B cell (primary cell): Measurements from ENCODE around the gene C10orf143. TPM values are rescaled to one million over a fixed set of nuclear protein-coding genes. Genes with fewer than 3 reads are reported as not detected.

Experiments
- ATAC-seq: fragments of 200-7000 bp; cut with Tn5 transposase; one replicate; pipeline ENCODE4 v1.10.0; 2021; ENCODE audit warnings: low read depth, mild to moderate bottlenecking, moderate number of reproducible peaks, moderate library complexity
- CTCF ChIA-PET: fragments of 350-600 bp; sonication (Branson Sonifier 250); formaldehyde crosslinking; loops from one replicate; lab custom pipeline; 2021; ENCODE audit warnings: antibody characterized with exemption, inconsistent platforms; lab: Charles Lee
- POLR2A ChIA-PET: fragments of 350-600 bp; sonication (Branson Sonifier 250); formaldehyde crosslinking; loops from one replicate; lab custom pipeline; 2021; ENCODE audit warnings: antibody characterized with exemption; lab: Charles Lee
- DNase-seq: peaks from one replicate; pipeline ENCODE4 v3.0.0; 2013
- H2AFZ ChIP-seq: 2 replicates; pipeline ENCODE4 v1.6.1; 2012; ENCODE audit warnings: mild to moderate bottlenecking, low read depth, low read length; ENCODE audit not compliant: insufficient read depth, poor library complexity, severe bottlenecking
- H3K27ac ChIP-seq, 2 donors: 1 replicate in 1 of 2; 2 replicates in 1 of 2; pipeline ENCODE4 v1.5.1; 2012 to 2013; ENCODE audit warnings: low read length in 2 of 2, mild to moderate bottlenecking in 2 of 2, moderate library complexity in 1 of 2
- H3K27me3 ChIP-seq, 4 experiments: fragments of 200-600 bp in 1 of 4; sonication (generic) in 1 of 4; replicated peaks in 1 of 4; 1 replicate in 2 of 4; 2 replicates in 2 of 4; pipeline versions ENCODE4 v1.6.1 to v1.7.0; 2013 to 2016; ENCODE audit warnings: low read length in 3 of 4, mild to moderate bottlenecking in 2 of 4, mixed read lengths in 1 of 4, moderate library complexity in 1 of 4; ENCODE audit not compliant: insufficient read depth in 4 of 4, control insufficient read depth in 3 of 4; ENCODE audit errors: control extremely low read depth in 1 of 4
- H3K36me3 ChIP-seq, 2 experiments: replicated peaks in 1 of 2; 1 replicate in 1 of 2; 2 replicates in 1 of 2; pipeline versions ENCODE4 v1.6.1 to v1.7.1; 2013; ENCODE audit warnings: low read length in 1 of 2; ENCODE audit not compliant: insufficient read depth in 2 of 2, control insufficient read depth in 1 of 2; ENCODE audit errors: control extremely low read depth in 1 of 2, extremely low read depth in 1 of 2
- H3K4me1 ChIP-seq, 2 donors: fragments of 200-600 bp in 1 of 2; sonication (generic) in 1 of 2; 1 replicate in 1 of 2; 2 replicates in 1 of 2; pipeline versions ENCODE4 v1.5.1 to v1.6.1; 2013 to 2017; ENCODE audit warnings: low read length in 2 of 2; ENCODE audit not compliant: control insufficient read depth in 2 of 2, insufficient read depth in 2 of 2
- H3K4me2 ChIP-seq: replicated peaks from 2 replicates; pipeline ENCODE3; 2012; ENCODE audit warnings: mild to moderate bottlenecking, low read depth, low read length; ENCODE audit not compliant: poor library complexity, severe bottlenecking
- H3K4me3 ChIP-seq, 5 experiments: fragments of 200-600 bp in 1 of 5; sonication (generic) in 1 of 5; 1 replicate in 3 of 5; 2 replicates in 2 of 5; pipeline versions ENCODE4 v1.5.1 to v1.7.0; 2011 to 2016; ENCODE audit warnings: low read length in 4 of 5, mild to moderate bottlenecking in 4 of 5, low read depth in 2 of 5, control low read depth in 1 of 5, moderate library complexity in 1 of 5; ENCODE audit not compliant: insufficient read depth in 1 of 5; ENCODE audit errors: control extremely low read depth in 1 of 5, extremely low read depth in 1 of 5
- H3K79me2 ChIP-seq: fragments of 200-600 bp; sonication (generic); one replicate; pipeline ENCODE4 v1.6.0; 2016; ENCODE audit warnings: low read length; ENCODE audit not compliant: control insufficient read depth, insufficient read depth
- H3K9ac ChIP-seq: fragments of 200-600 bp; sonication (generic); 2 replicates; pipeline ENCODE4 v1.6.1; 2017; ENCODE audit warnings: mild to moderate bottlenecking, low read length, moderate library complexity
- H3K9me3 ChIP-seq, 3 donors: one replicate each; pipeline versions ENCODE4 v1.6.1 to v1.7.1; 2013; ENCODE audit warnings: low read length in 2 of 3; ENCODE audit not compliant: control insufficient read depth in 2 of 3, insufficient read depth in 1 of 3; ENCODE audit errors: control extremely low read depth in 1 of 3
- H4K20me1 ChIP-seq: 2 replicates; pipeline ENCODE4 v1.6.0; 2012; ENCODE audit warnings: mild to moderate bottlenecking, low read length; ENCODE audit not compliant: insufficient read depth, control insufficient read depth, poor library complexity, severe bottlenecking
- H3K27ac Mint-ChIP-seq: one replicate; pipeline ENCODE4 v1.8.0; 2021; ENCODE audit warnings: mixed read lengths
- H3K27me3 Mint-ChIP-seq: one replicate; pipeline ENCODE4 v1.8.0; 2021; ENCODE audit warnings: mixed read lengths
- H3K4me1 Mint-ChIP-seq: one replicate; pipeline ENCODE4 v1.8.0; 2021; ENCODE audit warnings: mixed read lengths
- H3K4me3 Mint-ChIP-seq: one replicate; pipeline ENCODE4 v1.8.0; 2021; ENCODE audit warnings: mixed read lengths
- H3K9me3 Mint-ChIP-seq: one replicate; pipeline ENCODE4 v1.8.0; 2022; ENCODE audit warnings: mixed read lengths; ENCODE audit not compliant: insufficient read depth
- EZH2 ChIP-seq: IDR thresholded peaks from 2 replicates; pipeline ENCODE4 v1.6.1; 2012; ENCODE audit warnings: borderline replicate concordance, low read depth, mild to moderate bottlenecking, moderate library complexity, low read length; ENCODE audit not compliant: insufficient read depth, poor library complexity, severe bottlenecking
- WGBS: methylation state at CpG from one replicate; pipeline ENCODE4 v1.1.5; 2013; ENCODE audit warnings: missing lambda C conversion rate; ENCODE audit not compliant: insufficient coverage; 5-methylcytosine and 5-hydroxymethylcytosine counted together
- intact Hi-C: fragments of 100-400 bp; cut with micrococcal nuclease; formaldehyde crosslinking; loops from one replicate; pipeline ENCODE4 v1.10.0; 2022
- polyA plus RNA-seq: library from polyadenylated mRNA; depleted of rRNA; stranded (reverse); fragments of >200 nt; gene quantifications from 2 replicates; pipeline ENCODE4 v1.2.3, GENCODE V29; 2012
- total RNA-seq, 2 donors: library from RNA; stranded (reverse); fragments of 120-200 nt in 1 of 2; gene quantifications; 1 replicate in 1 of 2; 2 replicates in 1 of 2; pipeline versions ENCODE4 v1.2.3 to v1.2.4, GENCODE V29; 2013 to 2022
- TF ChIP-seq, protein P1 (sequence below): fragments of 200-600 bp; IDR thresholded peaks from one replicate; pipeline ENCODE4 v1.8.0; 2022; ENCODE audit warnings: antibody characterized with exemption, mild to moderate bottlenecking

Gene C10orf143
- total and polyA plus RNA-seq, 2 donors (not counting 1 experiment from before 2014, with no cell fraction given), result 9.1 to 12.8 TPM

DNA sequence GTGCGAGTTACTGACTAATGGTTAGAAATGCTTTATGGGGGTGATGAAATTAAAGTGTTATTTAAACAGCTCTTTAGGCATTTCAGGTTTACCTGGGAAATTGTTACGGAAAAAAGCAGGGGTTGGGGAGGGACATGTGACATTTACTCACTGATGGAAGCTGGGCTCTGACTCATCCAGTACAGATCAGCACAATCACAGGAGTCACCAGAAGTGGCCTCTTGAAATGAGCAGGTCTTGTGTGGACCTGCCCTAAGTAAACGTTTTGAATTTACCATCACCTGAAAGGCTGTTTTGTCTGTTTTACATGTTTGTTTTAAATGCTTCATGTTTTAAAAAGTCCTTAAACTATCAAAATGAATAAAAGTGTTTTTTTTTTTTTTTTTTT, 27.8 kb upstream of the C10orf143 start:
- Histone ChIP-seq H3K27ac (no peak overlapping the region), H3K4me3 (no peak overlapping the region), H3K4me1 (peaks cover 51 to 52% of the 10 kb centered on the region in 2 donors), H3K9me3 (no peaks in the 10 kb centered on the region), H3K9ac (no peak overlapping the region), H3K4me2 (peak overlapping the region; percentile 100), H4K20me1 (peaks cover 52% of the 10 kb centered on the region), H2AFZ (no peak overlapping the region), H3K27me3 (peaks cover 0 to 6% (median 0%) of the 10 kb centered on the region in 4 experiments), H3K79me2 (peaks cover 79% of the 10 kb centered on the region), H3K36me3 (no peaks in the 10 kb centered on the region)
- DNase-seq (no peak), ATAC-seq (no peak)
- intact Hi-C loops, result no loop called here
- WGBS, result 90% methylated on average over 2 of the region's 3 CpGs
- peaks cover 6% of the 10 kb centered on the region for H3K27me3 Mint-ChIP-seq
- no peaks in the 10 kb centered on the region for H3K9me3 Mint-ChIP-seq
- POLR2A ChIA-PET, result interaction anchor here (2.9 kb wide), 1 partner anchor 29 kb away, joined by 12 read pairs; the partner anchor contains the start of gene C10orf143
- H3K27ac Mint-ChIP-seq, result peak overlapping the region; percentile 41
- peaks cover 55% of the 10 kb centered on the region for H3K4me1 Mint-ChIP-seq
- no peak for TF ChIP-seq EZH2
- TF ChIP-seq, protein P1, sequence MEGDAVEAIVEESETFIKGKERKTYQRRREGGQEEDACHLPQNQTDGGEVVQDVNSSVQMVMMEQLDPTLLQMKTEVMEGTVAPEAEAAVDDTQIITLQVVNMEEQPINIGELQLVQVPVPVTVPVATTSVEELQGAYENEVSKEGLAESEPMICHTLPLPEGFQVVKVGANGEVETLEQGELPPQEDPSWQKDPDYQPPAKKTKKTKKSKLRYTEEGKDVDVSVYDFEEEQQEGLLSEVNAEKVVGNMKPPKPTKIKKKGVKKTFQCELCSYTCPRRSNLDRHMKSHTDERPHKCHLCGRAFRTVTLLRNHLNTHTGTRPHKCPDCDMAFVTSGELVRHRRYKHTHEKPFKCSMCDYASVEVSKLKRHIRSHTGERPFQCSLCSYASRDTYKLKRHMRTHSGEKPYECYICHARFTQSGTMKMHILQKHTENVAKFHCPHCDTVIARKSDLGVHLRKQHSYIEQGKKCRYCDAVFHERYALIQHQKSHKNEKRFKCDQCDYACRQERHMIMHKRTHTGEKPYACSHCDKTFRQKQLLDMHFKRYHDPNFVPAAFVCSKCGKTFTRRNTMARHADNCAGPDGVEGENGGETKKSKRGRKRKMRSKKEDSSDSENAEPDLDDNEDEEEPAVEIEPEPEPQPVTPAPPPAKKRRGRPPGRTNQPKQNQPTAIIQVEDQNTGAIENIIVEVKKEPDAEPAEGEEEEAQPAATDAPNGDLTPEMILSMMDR, result no peak
- peak overlapping the region; percentile 91 for H3K4me3 Mint-ChIP-seq
- CTCF ChIA-PET, result interaction anchor here (1.4 to 3.9 kb wide), 3 partner anchors 28 to 46 kb away, joined by 3 to 39 read pairs (median 3); partner anchors contain the start of gene C10orf143
